Measurements from ENCODE around the gene STS. TPM values are rescaled to one million over a fixed set of nuclear protein-coding genes. Genes with fewer than 3 reads are reported as not detected.

STS gene
- total and polyA plus RNA-seq, 2 of the 8 experiments (the other 6 are each of a cell fraction or from before 2014, with no cell fraction given), result 0.67 to 1.5 TPM

DNA sequence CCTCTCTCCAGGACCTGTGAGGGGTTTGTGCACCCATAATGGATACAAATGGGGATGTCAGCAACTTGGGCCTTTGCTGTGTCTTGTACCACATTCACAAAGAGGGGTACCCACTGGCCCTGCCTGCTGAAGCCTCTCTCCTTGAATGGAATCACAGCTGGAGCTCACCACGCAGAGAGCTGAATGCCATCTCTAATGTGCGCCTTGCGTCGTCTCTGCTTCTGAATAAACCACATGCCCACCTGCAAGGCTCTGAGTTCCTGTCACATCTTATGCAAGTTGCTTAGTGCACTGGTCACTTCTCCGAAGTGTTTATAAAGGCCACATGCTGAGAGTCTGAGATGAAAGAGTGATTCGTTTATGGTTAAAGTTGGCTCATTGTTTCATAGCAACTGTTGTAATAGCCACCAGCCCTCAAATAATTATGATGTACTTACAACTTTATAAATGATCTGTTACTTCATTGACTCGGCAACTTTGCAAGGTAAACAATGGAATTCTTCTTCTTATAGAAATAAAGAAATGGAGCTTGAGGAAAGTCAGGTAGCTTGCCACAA, 6.6 kb downstream of the STS start:
- TF ChIP-seq GABPA (IDR thresholded peaks at IDR 0.05; ENCODE audit: borderline replicate concordance, insufficient read depth, low read length) (no peak), NANOG (IDR thresholded peaks at IDR 0.05; ENCODE audit: insufficient read depth, low read depth, low read length, poor library complexity, severe bottlenecking) (no peak), CHD2 (IDR thresholded peaks at IDR 0.05; ENCODE audit: low read length) (no peak), SIX5 (IDR thresholded peaks at IDR 0.05; ENCODE audit: low read depth, low read length) (no peak), SIN3A (conservative IDR thresholded peaks at IDR 0.05 in 1 of 2, IDR thresholded peaks at IDR 0.05 in 1 of 2; ENCODE audit: low read depth in 1 of 2, low read length in 2 of 2) (no peak), JUN (IDR thresholded peaks at IDR 0.05; ENCODE audit: low read depth, low read length) (no peak), TCF12 (IDR thresholded peaks at IDR 0.05; ENCODE audit: low read depth, low read length) (no peak), BACH1 (IDR thresholded peaks at IDR 0.05; ENCODE audit: low read length) (no peak), SP4 (IDR thresholded peaks at IDR 0.05; ENCODE audit: low read length) (no peak), RNF2 (IDR thresholded peaks at IDR 0.05; ENCODE audit: borderline replicate concordance, low read depth, low read length, missing control alignments, poor library complexity, severe bottlenecking) (no peak), CBX5 (IDR thresholded peaks at IDR 0.05; ENCODE audit: low read depth, low read length) (no peak)
- Histone ChIP-seq H3K56ac (replicated peaks; ENCODE audit: insufficient read length, low read depth, low read length) (no peak overlapping the region), H2BK5ac (ENCODE audit: low read depth, low read length) (no peak overlapping the region), H2BK12ac (ENCODE audit: low read depth, low read length) (0 out of 2 replicates have a peak overlapping the region, but pooled peaks have one; percentile 3), H2BK15ac (ENCODE audit: low read length) (no peak overlapping the region), H3K23ac (ENCODE audit: insufficient read length) (no peak overlapping the region), H4K8ac (ENCODE audit: extremely low read depth, insufficient read depth, low read length) (peak overlapping the region; percentile 25; the same call in 1 of the 2 replicates), H3K4me2 (ENCODE audit: insufficient read depth in 1 of 2, low read depth in 2 of 2, low read length in 2 of 2) (no peak overlapping the region; a peak in 1 of 4 replicates), H3K14ac (ENCODE audit: insufficient read length) (no peak overlapping the region), H3K27ac (ENCODE audit: low read depth, low read length) (no peak overlapping the region), H3K9me3 (ENCODE audit: insufficient read depth in 2 of 2, low read depth in 1 of 2, low read length in 1 of 2) (no peaks in the 10 kb centered on the region), H4K91ac (replicated peaks; ENCODE audit: insufficient read length, low read length) (no peak overlapping the region), H3K18ac (ENCODE audit: extremely low read depth, low read length) (no peak overlapping the region), H3K9ac (replicated peaks in 1 of 4; ENCODE audit: extremely low read depth in 1 of 4, low read depth in 3 of 4, low read length in 3 of 4) (no peak overlapping the region), H2BK120ac (replicated peaks; ENCODE audit: low read depth, low read length) (no peak overlapping the region), H3K4ac (replicated peaks; ENCODE audit: insufficient read length, low read depth, low read length) (no peak overlapping the region), H3K79me1 (ENCODE audit: low read depth, low read length) (no peaks in the 10 kb centered on the region), H4K5ac (ENCODE audit: insufficient read length, low read depth, low read length) (no peak overlapping the region), H3K27me3 (replicated peaks in 1 of 4; ENCODE audit: control insufficient read depth in 3 of 4, extremely low read depth in 1 of 4, insufficient read depth in 3 of 4, low read length in 3 of 4) (no peaks in the 10 kb centered on the region), H3K23me2 (ENCODE audit: low read depth, low read length) (no peaks in the 10 kb centered on the region), H2AK5ac (ENCODE audit: low read depth, low read length) (no peak overlapping the region), H4K20me1 (replicated peaks in 1 of 2; ENCODE audit: control insufficient read depth in 1 of 2, insufficient read depth in 2 of 2, low read length in 2 of 2) (no peaks in the 10 kb centered on the region), H3K4me3 (ENCODE audit: extremely low read depth in 1 of 4, insufficient read depth in 2 of 4, low read depth in 3 of 4, low read length in 4 of 4) (no peak overlapping the region), H3K36me3 (ENCODE audit: control insufficient read depth in 2 of 4, insufficient read depth in 4 of 4, low read length in 3 of 4) (no peaks in the 10 kb centered on the region), H3K4me1 (replicated peaks in 1 of 4; ENCODE audit: control insufficient read depth in 3 of 4, insufficient read depth in 4 of 4, low read length in 3 of 4) (peaks cover 0 to 6% (median 0%) of the 10 kb centered on the region in 4 experiments; a peak in 1 of 7 replicates), H3K79me2 (ENCODE audit: control insufficient read depth in 1 of 2, insufficient read depth in 2 of 2, low read length in 2 of 2) (no peaks in the 10 kb centered on the region), H2BK20ac (ENCODE audit: low read length) (no peak overlapping the region), H2AFZ (ENCODE audit: low read length) (no peak overlapping the region)
- ChIA-PET CTCF (ENCODE audit: partially characterized antibody) (no interaction called here), POLR2A (ENCODE audit: partially characterized antibody) (no interaction called here)
- DNase-seq (ENCODE audit: low read depth in 1 of 2, low spot score in 2 of 2), result no peak
- 58% methylated on average over 7 of the region's 7 CpGs; no CpG with 5 or more reads in 1 of the 2 experiments for WGBS, 2 experiments (ENCODE audit: extremely low coverage in 1 of 2, insufficient coverage in 1 of 2, insufficient read length in 1 of 2, insufficient replicate concordance in 2 of 2, low coverage in 1 of 2, low lambda C conversion rate in 2 of 2, missing lambda C conversion rate in 1 of 2)
- FAIRE-seq, result no peak
